ENCODE results near the gene DUS4L.

DNA sequence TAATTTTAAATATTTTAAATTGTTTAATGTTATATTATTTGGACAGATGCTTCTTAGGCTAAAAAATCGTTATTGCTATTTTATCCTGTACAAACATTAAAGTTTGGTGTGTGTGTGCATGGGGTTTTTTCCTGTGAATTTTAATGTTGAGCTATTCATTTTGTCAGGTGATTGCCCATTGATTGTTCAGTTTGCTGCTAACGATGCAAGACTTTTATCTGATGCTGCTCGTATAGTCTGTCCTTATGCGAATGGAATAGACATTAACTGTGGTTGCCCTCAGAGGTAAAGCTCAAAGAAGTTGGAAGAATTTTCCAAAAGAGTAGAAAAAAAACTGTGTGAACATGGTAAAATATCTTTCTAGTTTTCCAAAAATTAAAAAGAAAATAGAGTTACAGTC is 9.8 kb downstream of the DUS4L start:
- TF ChIP-seq GATA2 (IDR thresholded peaks at IDR 0.05; ENCODE audit: low read depth, low read length) (no peak), GATA3 (IDR thresholded peaks at IDR 0.05; ENCODE audit: low read depth, low read length) (no peak)
